GM15510 (cell line): ENCODE results near the gene FAM53A.

Experiments used
- POLR2A ChIP-seq: IDR thresholded peaks from 3 replicates; pipeline ENCODE4 v1.6.1; 2011; ENCODE audit warnings: borderline replicate concordance; ENCODE audit not compliant: insufficient read length; ENCODE audit errors: extremely low read depth

FAM53A gene

GRCh38 chr4:1660948-1661677 lies 23.0 kb downstream of the FAM53A start:
- no peak for TF ChIP-seq POLR2A

- no peak for TF ChIP-seq POLR2A
Measured at GRCh38 chr4:1659104-1660043, 24.7 kb downstream of the FAM53A start.

GRCh38 chr4:1658581-1658980 lies 25.5 kb downstream of the FAM53A start:
- no peak for TF ChIP-seq POLR2A

GRCh38 chr4:1658146-1658545 lies 26.0 kb downstream of the FAM53A start:
- TF ChIP-seq POLR2A: no peak

DNA sequence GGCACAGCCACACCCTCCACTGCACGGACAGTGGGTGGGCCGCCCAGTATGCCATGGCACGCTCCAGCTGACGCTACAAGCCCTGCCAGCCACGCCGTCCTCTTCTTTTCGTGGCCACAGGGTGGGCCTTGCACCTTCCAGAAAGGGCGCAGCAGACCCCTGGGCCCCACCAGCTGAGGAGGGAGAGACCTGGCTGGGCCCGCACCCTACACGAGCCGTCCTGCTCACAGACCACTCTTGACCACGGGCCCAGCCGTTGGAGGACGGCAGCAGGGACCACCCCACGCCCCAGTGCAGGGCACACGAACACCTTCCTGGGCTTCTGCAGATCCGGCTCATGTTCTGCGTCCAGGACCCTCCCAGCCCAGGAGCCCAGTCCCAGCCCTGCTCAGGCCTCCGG lies 27.1 kb downstream of the FAM53A start:
- TF ChIP-seq POLR2A: no peak

DNA sequence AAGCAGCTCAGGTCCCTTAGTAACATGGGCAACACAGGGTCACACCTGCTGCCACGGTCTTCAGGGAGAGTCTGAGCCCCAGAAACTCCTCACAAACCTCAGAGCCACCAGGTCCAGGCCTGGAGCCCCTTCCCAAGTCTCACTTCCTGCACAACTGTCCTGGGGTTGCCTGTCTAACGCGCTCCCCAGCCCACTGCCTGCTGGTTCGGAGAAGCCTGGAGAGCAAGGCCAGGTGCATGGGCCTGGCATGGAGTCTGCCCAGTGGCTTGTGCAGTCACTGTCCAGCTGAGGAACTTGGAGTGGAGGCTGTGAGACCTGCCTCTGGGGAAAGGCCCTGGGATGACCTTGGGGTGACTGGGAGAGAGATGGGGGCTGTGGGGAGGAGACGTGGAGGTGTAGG lies 28.0 kb downstream of the FAM53A start:
- TF ChIP-seq POLR2A: no peak

DNA sequence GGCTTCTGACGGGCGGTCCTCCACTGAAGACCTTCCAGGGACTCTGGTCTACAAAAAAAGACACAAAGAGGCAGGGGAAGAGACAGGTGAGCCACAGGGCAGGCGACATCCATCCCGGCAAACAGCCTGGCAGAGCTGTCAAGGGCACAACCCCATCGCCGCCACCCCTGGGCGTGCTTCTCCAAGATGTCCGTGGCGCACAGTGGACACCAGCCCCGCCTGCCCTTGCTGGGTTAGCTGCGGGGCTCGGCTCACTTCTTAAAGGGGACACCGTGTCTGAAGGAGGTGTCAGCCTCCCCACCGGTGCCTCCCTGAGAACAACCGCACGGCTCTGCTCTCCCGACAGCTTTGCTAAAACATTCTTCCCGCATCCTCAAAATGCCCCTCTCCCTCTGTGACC lies 28.4 kb downstream of the FAM53A start:
- no peak for TF ChIP-seq POLR2A

GRCh38 chr4:1655081-1655480 lies 29.0 kb downstream of the FAM53A start:
- TF ChIP-seq POLR2A: no peak

DNA sequence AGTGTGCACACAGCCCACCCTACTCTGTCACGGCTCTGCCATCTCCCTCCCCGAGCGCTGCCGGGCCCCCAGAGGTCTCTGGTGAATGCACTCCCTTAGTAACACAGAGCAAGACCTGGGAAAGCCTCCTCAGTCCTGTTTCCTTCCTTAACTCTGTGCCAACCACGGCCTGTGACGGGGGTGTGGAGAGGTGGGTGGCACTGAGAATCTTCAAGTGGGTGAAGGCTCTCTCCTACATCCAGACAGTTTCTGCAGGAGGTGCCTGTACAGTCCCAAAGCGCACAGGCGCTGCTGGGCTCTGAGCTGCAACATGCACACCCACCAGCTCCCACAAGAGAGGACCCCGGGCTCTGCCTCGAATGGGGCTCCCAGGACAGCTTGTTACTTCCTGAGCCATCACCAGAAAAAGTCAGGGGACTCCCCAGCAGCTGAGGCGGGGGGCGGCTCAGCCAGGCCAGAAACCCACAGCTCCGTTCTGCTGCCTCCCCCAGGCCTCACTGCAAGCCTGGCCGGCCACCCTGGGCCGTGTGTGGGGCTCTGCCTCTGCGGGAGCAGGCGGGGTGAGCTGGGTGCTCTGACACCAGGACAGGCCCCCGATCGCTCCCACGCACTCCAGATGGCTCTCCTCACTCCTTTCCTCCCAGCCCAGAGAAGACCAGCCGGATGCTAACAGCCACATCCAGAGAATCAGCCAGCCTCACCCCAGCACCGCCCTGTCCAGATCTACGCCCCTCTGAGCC lies 29.7 kb downstream of the FAM53A start:
- no peak for TF ChIP-seq POLR2A

- no peak for TF ChIP-seq POLR2A
Measured at GRCh38 chr4:1653776-1654175, 30.3 kb downstream of the FAM53A start.

GRCh38 chr4:1652088-1652487 lies 32.0 kb downstream of the FAM53A start:
- no peak for TF ChIP-seq POLR2A

- TF ChIP-seq POLR2A: no peak
Measured at GRCh38 chr4:1651609-1652008, 32.5 kb downstream of the FAM53A start.

- no peak for TF ChIP-seq POLR2A
Measured at GRCh38 chr4:1648962-1649361, 35.2 kb downstream of the FAM53A start.

DNA sequence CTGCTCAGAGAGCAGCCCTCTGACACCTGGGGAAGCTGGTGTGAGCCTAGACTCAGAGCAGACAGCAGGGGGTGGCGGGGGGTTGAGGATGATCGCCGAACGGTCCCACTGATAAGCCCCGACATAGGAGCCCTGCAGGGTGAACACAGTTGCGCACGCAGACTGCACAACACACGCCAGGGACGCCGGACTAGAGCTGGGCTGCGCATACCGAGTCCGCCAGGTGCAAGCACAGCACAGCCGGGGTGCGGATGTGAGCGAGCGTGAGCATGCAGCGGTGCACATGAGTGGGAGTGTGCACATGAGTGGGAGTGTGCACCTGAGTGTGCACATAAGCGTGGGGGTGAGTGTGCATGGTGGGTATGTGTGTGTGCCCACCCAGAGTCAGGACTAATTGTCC lies 36.7 kb downstream of the FAM53A start:
- no peak for TF ChIP-seq POLR2A

- TF ChIP-seq POLR2A: no peak
Measured at GRCh38 chr4:1646690-1647089, 37.4 kb downstream of the FAM53A start.
